Liver (tissue), 9 donors: ENCODE data around the gene LAMA2. TPM values are rescaled to one million over a fixed set of nuclear protein-coding genes. Genes with fewer than 3 reads are reported as not detected.

ENCODE experiments used
- DNase-seq: peaks from one replicate; pipeline ENCODE4 v3.0.0-alpha.2; 2017; ENCODE audit warnings: low spot score
- H3K27ac ChIP-seq, 2 donors: one replicate each; pipeline ENCODE4 v1.7.0; 2013; ENCODE audit warnings: inconsistent platforms in 2 of 2, low read length in 2 of 2, control low read depth in 1 of 2, low read depth in 1 of 2, mild to moderate bottlenecking in 1 of 2
- H3K27me3 ChIP-seq, 4 donors: one replicate each; pipeline versions ENCODE4 v1.6.1 to v1.7.0; 2013; ENCODE audit warnings: low read length in 3 of 4, inconsistent platforms in 1 of 4, mild to moderate bottlenecking in 1 of 4, moderate library complexity in 1 of 4; ENCODE audit not compliant: control insufficient read depth in 4 of 4, insufficient read depth in 4 of 4
- H3K36me3 ChIP-seq, 4 donors: one replicate each; pipeline versions ENCODE4 v1.6.1 to v1.7.0; 2013; ENCODE audit warnings: low read length in 3 of 4, mild to moderate bottlenecking in 3 of 4, low read depth in 1 of 4, moderate library complexity in 1 of 4; ENCODE audit not compliant: control insufficient read depth in 4 of 4, insufficient read depth in 3 of 4
- H3K4me1 ChIP-seq, 4 donors: one replicate each; pipeline versions ENCODE4 v1.6.1 to v1.7.0; 2013; ENCODE audit warnings: low read length in 3 of 4, mild to moderate bottlenecking in 3 of 4, moderate library complexity in 1 of 4; ENCODE audit not compliant: control insufficient read depth in 4 of 4, insufficient read depth in 4 of 4
- H3K4me3 ChIP-seq, 3 donors: one replicate each; pipeline versions ENCODE4 v1.6.1 to v1.7.0; 2013; ENCODE audit warnings: low read length in 3 of 3, control low read depth in 1 of 3, low read depth in 1 of 3, mild to moderate bottlenecking in 1 of 3
- H3K9ac ChIP-seq, 2 donors: one replicate each; pipeline ENCODE4 v1.7.0; 2013; ENCODE audit warnings: low read length in 2 of 2, mild to moderate bottlenecking in 2 of 2, moderate library complexity in 2 of 2, control low read depth in 1 of 2, low read depth in 1 of 2
- H3K9me3 ChIP-seq, 4 donors: one replicate each; pipeline versions ENCODE4 v1.6.1 to v1.7.0; 2013; ENCODE audit warnings: low read length in 3 of 4; ENCODE audit not compliant: control insufficient read depth in 4 of 4
- ATF3 ChIP-seq: IDR thresholded peaks from 2 replicates; pipeline ENCODE4 v1.6.1; 2016; ENCODE audit warnings: antibody characterized with exemption
- CTCF ChIP-seq: fragments of 150-350 bp; IDR thresholded peaks from 2 replicates; pipeline ENCODE4 v1.5.1; 2017; ENCODE audit warnings: improper control_type of control experiment, low read depth, low read length; ENCODE audit not compliant: missing input control
- EGR1 ChIP-seq, 2 donors: IDR thresholded peaks; 2 replicates each; pipeline ENCODE4 v1.6.1; 2016 to 2018; ENCODE audit warnings: antibody characterized with exemption in 2 of 2, low read depth in 2 of 2
- FOXA1 ChIP-seq: IDR thresholded peaks from 2 replicates; pipeline ENCODE4 v1.6.1; 2016; ENCODE audit warnings: antibody characterized with exemption
- HNF4A ChIP-seq, 2 donors: conservative IDR thresholded peaks; 2 replicates each; pipeline ENCODE4 v1.6.1; 2016; ENCODE audit warnings: antibody characterized with exemption in 2 of 2, mild to moderate bottlenecking in 2 of 2
- HNF4G ChIP-seq: IDR thresholded peaks from 2 replicates; pipeline ENCODE4 v1.6.1; 2016; ENCODE audit warnings: antibody characterized with exemption
- MAX ChIP-seq: IDR thresholded peaks from 2 replicates; pipeline ENCODE4 v1.6.1; 2016; ENCODE audit warnings: antibody characterized with exemption
- NR2F2 ChIP-seq: IDR thresholded peaks from 2 replicates; pipeline ENCODE4 v1.6.1; 2016; ENCODE audit warnings: antibody characterized with exemption
- REST ChIP-seq: IDR thresholded peaks from 2 replicates; pipeline ENCODE4 v1.6.1; 2016; ENCODE audit warnings: antibody characterized with exemption, mild to moderate bottlenecking
- TAF1 ChIP-seq: conservative IDR thresholded peaks from 2 replicates; pipeline ENCODE4 v1.6.1; 2016; ENCODE audit warnings: antibody characterized with exemption, mild to moderate bottlenecking
- ZBTB33 ChIP-seq: IDR thresholded peaks from 2 replicates; pipeline ENCODE4 v1.6.1; 2016; ENCODE audit warnings: antibody characterized with exemption
- WGBS: extraction: QIAGEN DNeasy Blood & Tissue Kit; methylation state at CpG from one replicate; pipeline ENCODE4 v1.1.7; 2013; 5-methylcytosine and 5-hydroxymethylcytosine counted together
- polyA plus RNA-seq, 2 donors: library from polyadenylated mRNA; stranded (reverse) in 1 of 2; unstranded in 1 of 2; fragments of 200-250 nt in 1 of 2; fragments of >200 nt in 1 of 2; fragmentation: Nextera tagmentation in 1 of 2; extraction: Ambion mirVana in 1 of 2; gene quantifications; one replicate each; pipeline versions ENCODE4 v1.2.1 to v1.2.3, GENCODE V29; 2013 to 2015
- total RNA-seq, 2 donors: library from RNA; depleted of rRNA; stranded (reverse); fragments of >200 nt; gene quantifications; one replicate each; pipeline ENCODE4 v1.2.3, GENCODE V29; 2014
- donor health status: healthy.
- donor health status: healthy.
- donor health status: healthy.
- donor health status: healthy.
- donor health status: healthy.

Gene LAMA2
- total and polyA plus RNA-seq, 4 donors, result 1.3 to 17.0 (median 3.0) TPM

GRCh38 chr6:129364767-129365166 lies 481.8 kb downstream of the LAMA2 start:
- Histone ChIP-seq H3K9me3 (no peaks in the 10 kb centered on the region), H3K27me3 (no peaks in the 10 kb centered on the region), H3K36me3 (no peaks in the 10 kb centered on the region), H3K4me3 (no peak overlapping the region), H3K27ac (no peak overlapping the region), H3K4me1 (no peaks in the 10 kb centered on the region), H3K9ac (no peak overlapping the region)
- TF ChIP-seq EGR1 (IDR thresholded peaks at IDR 0.05; ENCODE audit: low read depth in 2 of 2) (no peak), MAX (no peak), HNF4A (conservative IDR thresholded peaks at IDR 0.05) (no peak), FOXA1 (no peak), REST (no peak)
- no peak for DNase-seq
- 67% methylated on average over 3 of the region's 3 CpGs for WGBS

GRCh38 chr6:129368076-129368475 lies 485.1 kb downstream of the LAMA2 start:
- Histone ChIP-seq H3K4me3 (no peak overlapping the region), H3K36me3 (no peaks in the 10 kb centered on the region), H3K9ac (no peak overlapping the region), H3K27me3 (no peaks in the 10 kb centered on the region), H3K9me3 (no peaks in the 10 kb centered on the region), H3K27ac (no peak overlapping the region), H3K4me1 (peaks cover 0 to 3% (median 0%) of the 10 kb centered on the region in 4 donors)
- DNase-seq, result no peak
- no peak for TF ChIP-seq NR2F2
- no peak for TF ChIP-seq CTCF
- WGBS, result 70% methylated on average over 1 of the region's 1 CpG

GRCh38 chr6:129368970-129369369 lies 486.0 kb downstream of the LAMA2 start:
- peaks cover 0 to 3% (median 0%) of the 10 kb centered on the region in 4 donors for H3K4me1 ChIP-seq
- no peak for TF ChIP-seq HNF4A (conservative IDR thresholded peaks at IDR 0.05)
- TF ChIP-seq FOXA1, result no peak
- no peak overlapping the region for H3K27ac ChIP-seq
- H3K9ac ChIP-seq, result no peak overlapping the region
- DNase-seq, result no peak
- no peaks in the 10 kb centered on the region for H3K9me3 ChIP-seq
- no peak overlapping the region for H3K4me3 ChIP-seq
- H3K27me3 ChIP-seq, result no peaks in the 10 kb centered on the region
- H3K36me3 ChIP-seq, result no peaks in the 10 kb centered on the region
- 90% methylated on average over 2 of the region's 2 CpGs for WGBS

- Histone ChIP-seq H3K4me1 (peaks cover 0 to 3% (median 0%) of the 10 kb centered on the region in 4 donors), H3K27me3 (no peaks in the 10 kb centered on the region), H3K9me3 (no peaks in the 10 kb centered on the region), H3K27ac (no peak overlapping the region), H3K4me3 (no peak overlapping the region), H3K9ac (no peak overlapping the region), H3K36me3 (no peaks in the 10 kb centered on the region)
- 70% methylated on average over 5 of the region's 5 CpGs for WGBS
- DNase-seq, result no peak
- no peak for TF ChIP-seq ATF3
- no peak for TF ChIP-seq CTCF
- no peak for TF ChIP-seq FOXA1
- no peak for TF ChIP-seq EGR1 (IDR thresholded peaks at IDR 0.05; ENCODE audit: low read depth in 2 of 2)
- TF ChIP-seq NR2F2, result no peak
- no peak for TF ChIP-seq MAX
- TF ChIP-seq HNF4G, result no peak
- no peak for TF ChIP-seq ZBTB33
- TF ChIP-seq TAF1, result no peak
These were observed 486.8 kb downstream of the LAMA2 start for GRCh38 chr6:129369737-129370136.
